GM23248 (cell line): ENCODE data around the gene TRAK2.

Experiments
- EZH2 ChIP-seq: fragments of 200-600 bp; sonication (generic); IDR thresholded peaks from 2 replicates; pipeline ENCODE4 v1.6.1; 2018; ENCODE audit warnings: antibody characterized with exemption, mild to moderate bottlenecking; ENCODE audit not compliant: insufficient read depth, poor library complexity, severe bottlenecking
- EZH2phosphoT487 ChIP-seq: fragments of 200-600 bp; sonication (generic); IDR thresholded peaks from 2 replicates; pipeline ENCODE4 v1.6.1; 2018; ENCODE audit warnings: antibody characterized with exemption, moderate library complexity, mild to moderate bottlenecking, low read depth; ENCODE audit not compliant: insufficient read depth

- no peak for TF ChIP-seq EZH2phosphoT487
- TF ChIP-seq EZH2 = no peak
Observed at GRCh38 chr2:201414099-201415023, 36.9 kb downstream of the TRAK2 start.
